GM19468 (cell line): ENCODE results near the gene URB1.
"Not testable (repeated sequence)": the region's sequence is repeated elsewhere in the genome, so short reads cannot be mapped to it uniquely, and the experiment has no call there.

Experiments used
- ATAC-seq: cut with Tn5 transposase; IDR thresholded peaks from one replicate; pipeline ENCODE4 v1.9.1; 2021; ENCODE audit warnings: mild to moderate bottlenecking, moderate library complexity, moderate number of reproducible peaks; ENCODE audit not compliant: unreplicated experiment; ENCODE audit errors: extremely low read depth

The URB1 gene

GRCh38 chr21:32302560-32302959 lies 90.3 kb downstream of the URB1 start:
- ATAC-seq, result no peak

DNA sequence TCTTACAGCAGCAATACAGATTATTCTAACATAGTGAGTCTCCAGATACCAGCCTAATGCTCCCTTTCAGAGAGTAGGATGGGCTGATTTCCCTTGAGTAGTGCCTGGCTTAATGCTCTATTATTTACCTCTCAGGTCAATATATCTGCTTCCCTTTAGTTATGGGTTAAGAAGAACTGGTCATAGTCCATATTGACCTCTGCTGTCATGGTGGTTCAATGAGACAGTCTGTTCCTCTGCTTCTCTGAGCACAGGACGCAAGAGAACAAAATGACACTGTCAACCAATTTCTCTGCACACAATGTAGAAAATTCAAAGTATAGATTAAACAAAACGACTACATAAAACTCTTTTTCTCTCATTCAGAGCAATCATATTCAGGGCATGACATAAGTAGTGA lies 91.2 kb downstream of the URB1 start:
- ATAC-seq, result no peak

- no peak for ATAC-seq
These were observed 92.6 kb downstream of the URB1 start for GRCh38 chr21:32300117-32300681.

DNA sequence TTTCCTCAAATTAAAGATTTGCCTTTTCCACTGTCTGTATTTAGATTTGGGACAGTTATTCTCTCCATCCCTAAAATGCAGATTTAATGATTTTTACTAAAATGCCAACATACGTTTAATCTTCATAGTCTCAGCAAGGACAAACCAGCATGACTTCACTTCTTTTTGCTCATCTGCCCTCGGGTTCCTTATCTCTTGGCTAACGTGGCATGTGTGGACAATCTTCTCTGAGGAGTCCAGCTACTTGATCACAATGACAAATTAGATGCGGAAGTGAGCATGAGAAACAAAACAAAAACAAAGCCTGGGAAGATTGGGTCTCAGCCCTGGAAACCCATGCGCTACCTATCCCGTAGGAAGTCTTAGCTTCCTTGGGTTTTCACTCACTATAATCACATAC lies 93.1 kb downstream of the URB1 start:
- ATAC-seq, result no peak

- no peak for ATAC-seq
These were observed 94.1 kb downstream of the URB1 start, which contains the start of gene MRAP for GRCh38 chr21:32298658-32299081. Gene MRAP, plus strand, starts transcription at chr21:32298855. Its CDS starts 117 bp downstream, at chr21:32298972.

DNA sequence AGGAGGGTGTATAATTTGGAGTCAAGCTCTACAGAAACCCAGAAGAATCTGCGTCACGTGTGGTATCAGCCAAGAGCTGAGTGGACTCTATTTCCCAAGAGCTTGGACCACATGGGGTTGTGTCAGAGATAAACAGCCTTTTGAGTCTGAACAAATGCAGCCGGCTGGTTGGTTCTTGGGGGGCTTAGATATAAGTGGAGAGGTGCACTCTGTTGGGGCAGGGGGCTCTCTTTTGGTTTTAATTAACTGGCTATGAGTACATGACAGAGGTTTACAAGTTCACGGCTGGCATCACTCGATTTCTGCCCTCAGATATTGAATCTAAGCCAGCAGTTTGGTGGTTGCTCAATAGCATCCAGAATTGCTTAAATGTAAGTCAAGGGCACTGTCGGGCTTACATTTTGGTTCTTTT lies 94.7 kb downstream of the URB1 start:
- ATAC-seq, result no peak

DNA sequence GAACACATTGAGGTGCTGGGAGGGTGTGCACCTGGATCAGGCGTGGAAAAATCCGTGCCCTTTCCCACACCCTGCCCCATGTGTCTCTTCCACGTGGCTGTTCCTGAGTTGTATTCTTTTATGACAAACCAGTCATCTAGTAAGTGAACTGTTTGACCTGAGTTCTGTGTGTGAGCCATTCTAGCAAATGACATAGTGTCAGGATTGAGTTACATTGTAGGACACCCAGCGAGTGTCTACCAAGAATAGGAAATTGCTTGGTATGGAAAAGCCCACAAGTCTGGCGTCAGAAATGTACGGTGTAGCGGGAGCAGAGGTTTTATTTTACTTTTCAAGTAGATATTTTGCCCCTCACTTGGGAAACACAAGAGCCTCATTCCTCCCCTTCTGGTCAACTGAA lies 95.4 kb downstream of the URB1 start:
- no peak for ATAC-seq

GRCh38 chr21:32285476-32285875 lies 107.3 kb downstream of the URB1 start:
- ATAC-seq, result no peak

GRCh38 chr21:32282992-32283391 lies 109.8 kb downstream of the URB1 start:
- ATAC-seq, result no peak

GRCh38 chr21:32281531-32281930 lies 111.3 kb downstream of the URB1 start:
- ATAC-seq, result no peak

DNA sequence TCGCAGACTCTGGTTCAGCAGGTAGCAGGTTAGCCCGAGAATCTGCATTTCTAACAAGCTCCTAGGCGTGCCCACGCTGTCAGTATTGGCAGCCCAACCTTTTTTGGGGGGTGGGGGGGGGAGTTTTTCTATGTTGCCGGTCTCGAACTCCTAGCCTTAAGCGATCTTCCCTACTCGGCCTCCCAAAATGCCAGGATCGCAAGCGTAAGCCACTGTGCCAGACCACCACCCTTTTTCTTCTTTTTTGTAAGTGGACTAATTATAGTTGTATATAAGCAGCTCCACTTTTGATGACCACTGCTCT lies 113.5 kb downstream of the URB1 start:
- no peak for ATAC-seq

- ATAC-seq, result peak; percentile 89
These were observed 114.1 kb downstream of the URB1 start, which contains the start of gene MIS18A for GRCh38 chr21:32278518-32279376. Gene MIS18A, minus strand, starts transcription at chr21:32279049. Its CDS starts 35 bp downstream, at chr21:32279014.

DNA sequence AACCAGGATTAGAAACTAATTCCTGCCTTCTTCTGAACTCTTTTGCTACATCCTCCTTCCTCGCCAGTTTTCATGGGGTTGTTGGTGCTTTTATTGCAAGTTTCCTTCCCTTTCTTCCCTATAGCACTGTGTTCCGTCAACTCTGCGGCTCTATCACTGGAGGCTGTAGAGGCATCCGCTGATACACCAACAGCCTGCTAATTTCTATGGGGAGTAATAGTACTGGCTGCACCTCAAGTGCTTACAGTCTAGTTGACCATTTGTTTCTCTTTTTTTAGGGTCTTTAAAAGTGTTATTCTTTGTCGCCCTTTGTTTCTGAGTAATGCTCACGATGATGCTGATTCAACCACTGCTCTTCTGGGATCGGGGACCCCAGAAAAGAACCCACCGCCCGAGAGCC lies 114.7 kb downstream of the URB1 start:
- no peak for ATAC-seq

- ATAC-seq, result no peak
These were observed 116.1 kb downstream of the URB1 start for GRCh38 chr21:32276671-32277070.

- ATAC-seq, result no peak
These were observed 122.1 kb downstream of the URB1 start for GRCh38 chr21:32270748-32271147.

- ATAC-seq, result not testable (repeated sequence)
These were observed 127.5 kb downstream of the URB1 start for GRCh38 chr21:32265321-32265720.

DNA sequence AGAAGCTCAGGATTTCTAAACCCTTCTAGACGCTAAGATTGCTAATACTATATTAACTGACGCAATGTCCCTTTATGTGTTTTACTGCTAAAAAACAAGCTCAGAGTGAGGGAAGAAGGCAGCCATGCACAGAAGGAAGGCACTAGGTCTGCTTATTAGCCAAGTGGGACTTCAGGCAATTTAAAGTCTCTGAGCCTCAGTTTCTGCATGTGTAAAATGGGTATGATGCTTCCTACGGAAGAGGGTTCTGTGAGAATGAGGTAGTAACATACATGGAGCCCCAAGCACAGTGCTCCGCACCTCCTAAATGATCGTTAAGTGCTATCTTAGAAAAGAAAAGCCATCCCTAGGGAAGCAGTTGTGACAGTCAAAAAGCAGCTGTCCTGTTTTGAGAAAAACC lies 130.9 kb downstream of the URB1 start:
- no peak for ATAC-seq
